ENCODE results near the gene POLE4.

Gene POLE4

DNA sequence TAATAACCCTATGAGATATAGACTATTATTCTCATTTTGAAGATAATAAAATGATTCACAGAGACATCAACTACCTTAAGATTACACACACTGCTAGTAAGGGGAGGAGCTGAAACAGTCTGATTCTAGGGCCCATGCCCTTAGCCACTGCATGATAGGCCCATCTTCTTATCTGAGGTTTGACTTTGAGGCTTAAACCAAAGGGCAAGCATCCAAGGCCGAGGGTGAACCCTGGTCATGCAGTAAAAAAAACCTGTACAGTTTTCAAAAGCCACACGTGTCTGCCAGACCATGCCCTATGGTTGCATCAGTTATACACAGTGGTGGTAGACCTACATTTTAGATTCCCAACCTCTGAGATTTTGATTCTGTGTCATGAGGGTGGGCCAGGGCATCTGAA is 44.8 kb downstream of the POLE4 start:
- DNase-seq = no peak

DNA sequence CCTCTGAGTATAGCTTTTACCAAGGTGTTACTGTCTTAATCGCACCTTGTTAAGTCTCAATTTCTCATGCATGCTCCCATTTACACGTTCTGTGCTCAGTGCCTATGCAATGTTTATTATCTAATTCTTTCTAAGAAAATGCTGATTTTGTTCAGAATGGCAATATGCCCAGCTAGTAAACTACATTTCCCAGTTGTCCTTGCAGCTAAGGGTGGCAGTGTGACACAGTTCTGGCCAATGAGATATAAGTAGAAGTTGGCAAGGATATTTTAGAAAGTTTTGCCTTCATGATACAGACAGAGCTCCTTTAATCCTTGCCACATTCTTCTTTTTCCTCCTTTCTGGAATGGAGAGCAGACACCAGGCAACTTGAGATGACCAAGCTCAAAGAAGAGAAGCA is 45.3 kb downstream of the POLE4 start:
- no peak for DNase-seq

GRCh38 chr2:75006041-75006440 is 47.6 kb downstream of the POLE4 start:
- no peak for DNase-seq

- DNase-seq = no peak
These were observed 48.6 kb downstream of the POLE4 start for GRCh38 chr2:75007061-75007460.

DNA sequence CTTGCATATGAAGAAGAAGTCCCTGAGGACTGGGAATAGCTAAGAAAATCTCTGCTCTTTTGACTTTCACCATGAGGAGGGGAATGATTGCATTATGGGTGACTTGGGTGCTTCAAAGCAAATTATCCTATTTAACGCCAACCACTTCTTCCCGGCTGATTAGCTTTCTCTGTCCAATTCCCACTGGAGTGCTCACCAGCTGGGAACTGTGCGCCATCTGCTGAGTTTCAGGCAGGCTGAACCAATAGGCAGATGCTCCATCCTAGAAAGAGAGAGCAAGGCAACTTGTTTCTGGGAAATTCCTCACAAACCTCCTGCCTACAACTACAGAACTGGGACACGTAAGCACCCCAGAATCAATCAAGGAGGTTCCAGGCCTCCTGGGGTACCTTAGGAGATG is 49.4 kb downstream of the POLE4 start:
- DNase-seq = no peak

DNA sequence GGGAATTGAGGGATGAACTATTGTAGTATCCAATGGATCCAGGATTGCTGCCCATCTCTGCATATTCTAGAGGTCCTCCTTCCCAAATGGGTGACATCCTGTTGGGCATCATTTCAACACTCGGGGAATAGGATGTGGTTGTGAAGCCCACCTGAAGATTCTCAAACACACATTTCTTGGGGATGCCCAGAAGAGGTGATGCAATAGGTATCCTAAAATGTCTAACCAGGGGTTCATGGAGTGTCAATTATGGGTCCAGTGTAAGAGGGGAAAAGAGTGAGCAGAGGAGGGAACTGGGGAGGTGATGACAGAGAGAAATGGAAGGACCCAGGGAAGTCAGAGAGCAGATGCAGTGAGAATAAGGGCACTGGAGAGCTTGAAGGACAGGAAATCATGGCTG is 52.1 kb downstream of the POLE4 start:
- no peak for DNase-seq

- DNase-seq = no peak
These were observed 53.6 kb downstream of the POLE4 start for GRCh38 chr2:75012080-75012479.

GRCh38 chr2:75018162-75018561 is 59.7 kb downstream of the POLE4 start:
- no peak for DNase-seq
